ENCODE data around the gene TOPBP1.

DNA sequence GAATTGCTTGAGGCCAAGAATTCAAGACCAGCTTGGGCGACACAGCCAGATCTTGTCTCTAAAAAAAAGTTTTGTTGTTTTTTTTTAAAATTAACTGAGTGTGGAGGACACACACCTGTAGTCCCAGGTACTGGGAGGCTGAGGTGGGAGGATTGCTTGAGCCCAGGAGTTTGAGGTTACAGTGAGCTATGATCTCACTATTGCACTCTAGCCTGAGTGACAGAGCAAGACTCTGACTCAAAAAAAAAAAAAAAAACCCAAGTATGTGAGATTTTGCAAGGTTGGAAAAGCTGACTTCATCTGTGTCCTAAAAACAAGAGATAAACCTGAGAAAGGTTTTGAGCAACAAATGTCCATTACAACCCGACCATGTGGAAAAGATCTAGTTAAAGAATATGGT, 5.4 kb upstream of the TOPBP1 start:
- no peak for TF ChIP-seq POLR2A (IDR thresholded peaks at IDR 0.05; ENCODE audit: low read depth, low read length)
- no peak for TF ChIP-seq TAF1 (IDR thresholded peaks at IDR 0.05; ENCODE audit: borderline replicate concordance, low read depth, low read length)
- TF ChIP-seq POLR2AphosphoS5 (IDR thresholded peaks at IDR 0.05; ENCODE audit: low read depth, low read length): no peak
